Sciatic nerve (tissue), 2 donors: Measurements from ENCODE around the gene EMID1. TPM values are rescaled to one million over a fixed set of nuclear protein-coding genes. Genes with fewer than 3 reads are reported as not detected.

ENCODE experiments used
- ATAC-seq: fragments of 200-7000 bp; cut with Tn5 transposase; one replicate; pipeline ENCODE4 v1.9.1; 2020; ENCODE audit warnings: mild to moderate bottlenecking, moderate library complexity
- DNase-seq: peaks from one replicate; pipeline ENCODE4 v3.0.0-alpha.2; 2020; ENCODE audit warnings: low spot score
- intact Hi-C: fragments of 100-400 bp; cut with DNase I; formaldehyde crosslinking; loops from one replicate; pipeline ENCODE4 v1.14.2; 2022
- total RNA-seq: library from RNA; stranded (reverse); fragmentation: NEBNext Ultra II Directional; extraction: Animal tissue kit (Norgen Biotek cat#: 25700); gene quantifications from one replicate; pipeline ENCODE4 v1.2.1, GENCODE V29; 2021
- donor health status: DM: no; HTN: no; CAD: no.
- donor health status: DM: no; HTN: no; CAD: no.

The EMID1 gene
- total RNA-seq, result 3.7 TPM

- DNase-seq (no peak), ATAC-seq (peak; percentile 13)
- intact Hi-C loops, result no loop called here
These were observed at the start of gene EMID1 for GRCh38 chr22:29205594-29206371. TSS of gene EMID1 (plus strand) at chr22:29205896. CDS start at chr22:29206039, 143 bp downstream.

GRCh38 chr22:29155966-29156365 lies 49.7 kb upstream of the EMID1 start:
- intact Hi-C loops, result loop anchor here (10.0 kb wide), 1 partner anchor 301 kb away; no protein-coding TSS in a partner anchor
- no peak for ATAC-seq
- no peak for DNase-seq

GRCh38 chr22:29156507-29156906 lies 49.2 kb upstream of the EMID1 start:
- intact Hi-C loops, result loop anchor here (10.0 kb wide), 1 partner anchor 302 kb away; no protein-coding TSS in a partner anchor
- peak; percentile 57 for DNase-seq
- ATAC-seq, result peak; percentile 19

GRCh38 chr22:29157759-29158535 lies 47.7 kb upstream of the EMID1 start:
- no peak for ATAC-seq
- DNase-seq, result no peak
- intact Hi-C loops, result loop anchor here (10.0 kb wide), 1 partner anchor 303 kb away; no protein-coding TSS in a partner anchor

GRCh38 chr22:29158546-29158945 lies 47.1 kb upstream of the EMID1 start:
- intact Hi-C loops, result loop anchor here (10.0 kb wide), 1 partner anchor 304 kb away; no protein-coding TSS in a partner anchor
- ATAC-seq (no peak), DNase-seq (no peak)

- no peak for ATAC-seq
- intact Hi-C loops, result no loop called here
These were observed 41.9 kb upstream of the EMID1 start for GRCh38 chr22:29163808-29164207.

GRCh38 chr22:29165321-29166060 lies 40.2 kb upstream of the EMID1 start:
- intact Hi-C loops, result no loop called here
- ATAC-seq, result no peak
- DNase-seq, result no peak

More at GRCh38 chr22:29163808-29164207, 41.9 kb upstream of the EMID1 start:
- no peak for DNase-seq

- ATAC-seq (no peak), DNase-seq (no peak)
- intact Hi-C loops, result no loop called here
These were observed 39.5 kb upstream of the EMID1 start for GRCh38 chr22:29166180-29166579.

- intact Hi-C loops, result no loop called here
- no peak for ATAC-seq
- no peak for DNase-seq
These were observed 38.4 kb upstream of the EMID1 start for GRCh38 chr22:29167032-29167911.

GRCh38 chr22:29171721-29172120 lies 34.0 kb upstream of the EMID1 start:
- intact Hi-C loops, result no loop called here
- DNase-seq (no peak), ATAC-seq (no peak)

- ATAC-seq (no peak), DNase-seq (no peak)
- intact Hi-C loops, result no loop called here
These were observed 33.5 kb upstream of the EMID1 start for GRCh38 chr22:29172216-29172615.

- ATAC-seq (no peak), DNase-seq (no peak)
- intact Hi-C loops, result no loop called here
These were observed 30.3 kb upstream of the EMID1 start for GRCh38 chr22:29175312-29175835.

GRCh38 chr22:29183971-29184848 lies 21.5 kb upstream of the EMID1 start:
- intact Hi-C loops, result no loop called here
- no peak for ATAC-seq
- DNase-seq, result no peak

- ATAC-seq, result no peak
- DNase-seq, result no peak
- intact Hi-C loops, result no loop called here
These were observed 20.7 kb upstream of the EMID1 start for GRCh38 chr22:29184849-29185490.

GRCh38 chr22:29186302-29186701 lies 19.4 kb upstream of the EMID1 start:
- no peak for DNase-seq
- no peak for ATAC-seq
- intact Hi-C loops, result no loop called here

GRCh38 chr22:29187831-29188230 lies 17.9 kb upstream of the EMID1 start:
- intact Hi-C loops, result no loop called here
- ATAC-seq (no peak), DNase-seq (no peak)

- no peak for DNase-seq
- no peak for ATAC-seq
- intact Hi-C loops, result no loop called here
These were observed 15.6 kb upstream of the EMID1 start for GRCh38 chr22:29190051-29190450.
